GM19395 (cell line): ENCODE measurements around the gene ANAPC2.
A peak's percentile ranks its signal among the peaks of the same experiment; 100 is the strongest.

Source experiments
- ATAC-seq: cut with Tn5 transposase; IDR thresholded peaks from one replicate; pipeline ENCODE4 v1.9.1; 2021; ENCODE audit warnings: mild to moderate bottlenecking, moderate library complexity; ENCODE audit not compliant: unreplicated experiment

Gene ANAPC2

GRCh38 chr9:137176302-137177182 lies 11.8 kb downstream of the ANAPC2 start:
- peak; percentile 43 for ATAC-seq

- no peak for ATAC-seq
Measured at GRCh38 chr9:137175345-137175961, 12.9 kb downstream of the ANAPC2 start.

- ATAC-seq: no peak
Measured at GRCh38 chr9:137174722-137175293, 13.6 kb downstream of the ANAPC2 start.

- no peak for ATAC-seq
Measured at GRCh38 chr9:137173796-137174664, 14.3 kb downstream of the ANAPC2 start.

GRCh38 chr9:137172901-137173795 lies 15.2 kb downstream of the ANAPC2 start:
- ATAC-seq: no peak

GRCh38 chr9:137171149-137171900 lies 17.0 kb downstream of the ANAPC2 start:
- no peak for ATAC-seq

- no peak for ATAC-seq
Measured at GRCh38 chr9:137170486-137171148, 17.7 kb downstream of the ANAPC2 start.

- no peak for ATAC-seq
Measured at GRCh38 chr9:137169896-137170358, 18.4 kb downstream of the ANAPC2 start, which contains the start of gene LRRC26. Gene LRRC26, minus strand, starts transcription at chr9:137170051. Its CDS starts 108 bp downstream, at chr9:137169943.

- ATAC-seq: no peak
Measured at GRCh38 chr9:137168904-137169856, 19.2 kb downstream of the ANAPC2 start.

- no peak for ATAC-seq
Measured at GRCh38 chr9:137168573-137168903, 19.8 kb downstream of the ANAPC2 start.

GRCh38 chr9:137167747-137168572 lies 20.4 kb downstream of the ANAPC2 start:
- no peak for ATAC-seq

GRCh38 chr9:137167277-137167746 lies 21.0 kb downstream of the ANAPC2 start:
- ATAC-seq: no peak

- no peak for ATAC-seq
Measured at GRCh38 chr9:137166380-137167229, 21.8 kb downstream of the ANAPC2 start.

- no peak for ATAC-seq
Measured at GRCh38 chr9:137165250-137165836, 23.0 kb downstream of the ANAPC2 start.
